ENCODE measurements around the gene TBXAS1.

TBXAS1 gene

DNA sequence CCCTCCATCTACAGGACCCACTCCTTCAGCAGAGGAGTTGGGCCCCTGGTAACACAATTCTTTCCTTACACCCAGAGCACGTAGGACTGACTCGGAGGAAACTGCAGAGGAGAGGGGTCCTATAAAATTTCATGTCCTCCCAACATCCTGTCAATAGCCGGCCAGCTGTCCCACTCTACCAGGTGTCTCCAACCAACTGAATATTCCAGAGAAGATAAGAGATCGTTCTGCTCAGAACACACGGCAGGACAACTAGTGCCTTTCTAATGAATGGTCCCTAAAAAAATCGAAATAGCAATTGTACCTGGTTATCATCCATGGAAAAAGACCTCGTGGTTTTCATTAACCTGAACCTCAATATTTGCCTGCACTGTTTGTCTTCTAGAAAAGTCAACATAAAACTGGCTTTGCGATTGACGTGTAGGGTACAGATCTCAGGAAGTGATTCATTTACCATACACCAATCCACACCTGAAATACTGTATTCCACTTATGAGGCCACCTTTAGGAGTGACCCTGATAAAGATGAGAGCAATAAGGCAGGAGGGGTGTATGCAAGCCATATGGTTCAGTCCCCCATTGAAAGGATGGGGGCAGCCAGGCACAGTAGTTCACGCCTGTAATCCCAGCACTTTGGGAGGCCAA, 121.9 kb downstream of the TBXAS1 start:
- DNase-seq: no peak

DNA sequence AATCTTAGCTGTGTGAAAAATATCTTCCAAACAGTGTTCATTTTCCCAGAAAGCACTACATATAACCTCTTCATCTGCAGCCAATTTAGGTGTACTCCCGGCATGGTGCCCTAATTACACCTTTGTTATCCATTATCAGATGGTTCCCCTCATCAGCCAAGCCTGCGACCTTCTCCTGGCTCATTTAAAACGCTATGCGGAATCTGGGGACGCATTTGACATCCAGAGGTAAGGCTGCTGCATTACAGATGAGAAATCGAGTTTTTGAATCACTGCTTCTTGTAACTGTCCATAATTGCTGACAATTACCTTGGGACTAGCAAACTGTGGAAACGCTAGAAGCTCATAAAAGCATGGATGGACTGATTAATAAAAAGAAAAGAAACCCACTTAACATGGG, 124.2 kb downstream of the TBXAS1 start:
- DNase-seq: no peak

DNA sequence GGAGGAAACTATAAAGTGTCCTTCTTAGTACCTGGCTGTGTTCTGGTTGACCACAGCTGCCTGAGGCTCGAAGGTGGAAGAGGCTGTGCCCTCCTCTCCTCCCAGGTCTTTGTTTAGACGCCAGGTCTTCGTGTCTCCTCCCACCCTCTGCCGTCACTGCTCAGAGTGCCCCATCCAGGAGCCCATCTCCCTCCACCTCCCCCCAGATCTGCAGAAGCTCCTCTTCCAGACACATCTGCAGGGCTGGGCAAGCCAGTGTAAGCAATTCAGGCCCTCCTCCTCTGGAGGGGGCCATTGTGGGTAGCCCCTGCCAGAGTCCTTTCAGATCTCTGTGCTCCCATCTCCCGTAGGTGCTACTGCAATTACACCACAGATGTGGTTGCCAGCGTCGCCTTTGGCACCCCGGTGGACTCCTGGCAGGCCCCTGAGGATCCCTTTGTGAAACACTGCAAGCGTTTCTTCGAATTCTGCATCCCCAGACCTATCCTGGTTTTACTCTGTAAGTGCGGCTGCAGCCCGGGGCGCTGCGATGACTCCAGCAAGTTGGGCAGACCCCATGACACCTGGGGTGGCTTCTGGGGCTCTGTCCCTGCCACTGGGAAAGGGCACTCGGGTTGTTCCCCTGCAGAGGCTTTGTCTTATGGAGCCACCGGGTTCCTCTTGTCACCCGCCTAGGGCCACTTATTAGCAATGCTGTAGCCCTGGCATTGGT, 126.2 kb downstream of the TBXAS1 start:
- DNase-seq: no peak

DNA sequence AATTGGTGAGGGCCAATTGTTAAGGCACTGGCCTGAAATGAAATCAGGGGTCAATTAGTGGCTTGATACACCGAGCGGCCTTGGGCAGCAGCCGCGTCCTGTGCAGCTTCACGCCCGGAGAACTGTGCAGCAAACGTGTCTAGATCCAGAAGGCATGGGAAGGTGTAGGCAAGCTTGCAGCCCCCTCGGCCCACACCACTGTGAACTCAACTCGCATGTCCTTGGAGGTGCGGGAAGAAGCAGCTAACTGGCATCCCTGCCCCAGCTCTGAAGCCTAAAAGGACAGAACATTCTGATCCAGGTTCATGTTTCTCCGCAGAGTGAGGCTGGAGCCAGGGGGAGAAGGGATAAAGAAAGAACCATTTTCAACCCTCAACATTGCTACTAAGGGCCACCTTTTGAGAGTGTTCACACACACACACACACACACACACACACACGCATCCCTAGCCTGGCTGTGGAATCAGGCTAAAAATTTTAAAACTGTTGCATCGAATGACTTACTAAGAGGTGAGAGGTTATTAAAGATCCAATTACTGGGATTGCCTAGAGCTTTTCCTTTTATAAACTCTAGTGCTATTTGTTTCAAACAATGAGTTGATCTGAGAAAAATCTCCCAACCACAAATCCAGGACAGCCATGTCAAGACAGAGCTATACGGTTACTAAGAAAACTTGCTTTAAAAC, 129.7 kb downstream of the TBXAS1 start:
- DNase-seq: no peak

DNA sequence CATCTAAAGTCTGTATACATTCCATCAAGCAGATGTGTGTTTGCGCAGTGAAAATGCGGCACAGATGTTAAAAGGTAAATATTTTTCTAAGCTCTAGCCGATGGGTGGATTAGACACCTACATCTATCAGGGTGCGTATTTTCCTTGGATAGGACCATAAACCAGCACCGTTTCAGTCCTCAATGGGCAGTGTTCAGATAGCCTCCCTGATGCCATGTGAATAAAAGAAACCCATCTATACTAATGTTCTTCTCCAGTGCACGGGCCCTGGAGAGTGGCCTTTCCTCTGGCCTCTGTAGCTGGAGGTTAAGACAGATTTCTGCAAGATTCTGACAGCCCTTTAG, 130.2 kb downstream of the TBXAS1 start:
- no peak for DNase-seq

DNA sequence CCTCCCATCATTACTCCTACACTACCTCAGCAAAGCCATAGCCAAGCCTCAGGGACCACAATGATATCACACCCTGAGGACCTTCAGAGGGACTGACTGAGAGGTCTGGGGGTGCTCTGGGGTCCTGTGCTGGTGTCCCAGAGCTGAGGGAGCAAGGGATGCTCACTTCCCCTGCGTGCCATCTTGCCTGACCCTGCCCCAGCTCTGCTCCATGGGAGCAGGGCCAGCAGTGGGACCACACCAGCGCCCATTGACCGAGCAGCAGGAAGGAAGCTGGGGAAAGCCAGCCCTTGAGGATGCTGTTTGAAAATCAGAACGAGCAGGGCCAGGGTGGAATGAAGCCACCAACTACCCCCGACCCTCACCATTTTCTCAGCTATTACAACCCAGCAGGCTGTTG, 130.7 kb downstream of the TBXAS1 start:
- DNase-seq: no peak

DNA sequence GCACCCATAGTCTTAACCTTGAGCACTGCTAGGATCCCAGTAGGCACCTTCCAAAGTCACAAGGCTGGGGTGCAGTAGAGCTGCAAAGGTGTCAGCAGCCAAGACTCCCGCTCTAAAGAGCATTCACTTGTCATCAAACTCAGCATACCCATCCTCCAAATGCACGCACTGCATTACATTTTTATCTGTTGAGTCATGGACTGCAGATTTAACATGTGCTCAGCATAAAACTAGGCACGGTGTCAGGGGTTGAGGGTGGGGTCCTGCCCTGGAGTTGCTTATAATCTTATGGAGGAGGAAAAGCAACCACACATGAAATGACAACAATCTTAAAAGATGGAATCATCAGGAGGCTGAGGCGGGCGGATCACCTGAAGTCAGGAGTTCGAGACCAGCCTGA, 131.1 kb downstream of the TBXAS1 start:
- no peak for DNase-seq

DNA sequence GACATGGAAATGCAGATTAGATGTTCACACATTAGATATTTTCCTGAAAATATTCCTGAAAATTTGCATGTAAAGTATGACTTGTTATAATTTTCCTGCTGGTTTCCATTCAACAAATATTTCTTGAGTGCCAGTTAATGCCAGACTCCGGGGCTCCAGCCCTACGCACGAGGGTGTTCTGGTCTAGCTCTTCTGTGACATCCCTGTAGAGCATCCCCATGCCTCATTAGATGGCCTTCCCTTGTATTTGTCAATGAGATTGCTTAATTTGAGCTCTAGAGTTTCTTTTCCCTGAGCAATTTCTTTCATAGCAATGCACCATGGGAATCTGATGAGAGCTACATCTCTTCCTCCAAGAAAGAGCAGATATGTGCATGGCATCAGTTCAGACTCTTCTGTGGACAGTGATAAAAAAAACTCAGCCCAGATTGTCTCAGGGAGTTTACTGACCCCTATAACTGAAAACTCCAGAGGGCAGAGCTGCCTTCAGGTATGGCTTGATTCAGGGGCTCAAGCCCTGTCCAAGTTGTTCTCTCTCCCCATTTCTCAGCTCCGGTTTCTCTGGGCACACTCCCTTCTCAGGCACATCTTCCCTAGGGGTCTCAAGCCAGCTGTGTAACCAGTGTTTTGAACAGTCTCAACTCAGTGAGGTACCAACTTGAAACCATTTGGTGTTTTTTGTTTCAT, 137.0 kb downstream of the TBXAS1 start:
- DNase-seq: no peak

DNA sequence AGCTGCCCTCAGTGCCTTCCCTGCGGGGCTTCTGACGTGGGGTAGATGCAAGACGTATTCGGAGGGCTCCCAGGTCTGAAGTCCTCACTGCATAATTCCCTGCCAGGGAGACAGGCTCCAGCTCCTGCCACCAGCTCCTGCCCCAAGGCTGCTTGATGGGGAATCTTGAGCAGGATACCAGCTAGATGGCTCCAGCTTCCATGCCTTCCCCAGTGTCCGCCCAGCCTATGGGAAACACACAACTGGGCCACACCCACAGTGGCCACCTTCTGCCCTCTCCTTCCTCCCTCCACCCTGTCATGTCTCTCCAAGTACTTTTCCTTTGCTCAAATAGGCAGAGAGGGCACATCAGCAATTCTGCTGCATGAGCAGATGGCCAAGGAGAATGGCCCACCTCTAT, 137.9 kb downstream of the TBXAS1 start:
- no peak for DNase-seq

DNA sequence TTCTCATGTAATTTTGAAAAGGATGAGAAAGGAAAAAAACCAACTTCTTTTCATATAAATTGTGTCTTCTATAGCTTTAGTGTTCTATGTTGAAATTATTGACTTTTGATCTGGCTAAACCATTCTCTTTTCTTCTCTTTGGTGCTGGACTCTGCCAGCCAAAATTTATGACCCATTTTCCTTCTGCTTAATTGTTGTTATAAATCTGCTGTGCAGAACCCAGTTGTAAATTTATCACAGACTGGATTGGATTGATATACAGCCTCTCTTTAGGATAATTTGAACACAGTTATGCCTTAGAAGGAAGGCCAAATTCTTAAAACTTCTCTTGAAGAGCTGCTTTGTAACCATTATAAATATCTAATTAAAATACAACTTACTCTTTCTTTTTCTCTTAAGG, 139.9 kb downstream of the TBXAS1 start:
- DNase-seq: no peak

DNA sequence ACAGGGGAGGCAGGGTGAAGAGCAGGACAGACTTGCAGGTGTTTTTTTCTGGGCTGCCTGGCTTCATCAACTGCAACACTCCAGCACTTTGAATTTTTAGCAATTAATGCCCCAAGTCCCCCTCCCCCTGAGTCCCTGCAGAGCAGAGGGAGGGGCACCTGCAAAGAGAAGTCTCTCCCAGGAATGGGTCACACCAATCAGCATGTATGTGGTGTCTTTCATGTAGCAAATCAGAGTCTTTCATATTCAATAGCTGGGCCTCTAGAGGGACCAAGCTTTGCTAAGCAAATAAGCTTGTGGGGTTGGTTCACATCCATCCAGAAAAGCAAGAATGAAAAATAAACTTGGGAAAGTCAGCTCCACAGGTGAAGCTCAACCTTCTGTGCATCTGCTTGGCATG, 143.0 kb downstream of the TBXAS1 start:
- DNase-seq: peak; percentile 30

DNA sequence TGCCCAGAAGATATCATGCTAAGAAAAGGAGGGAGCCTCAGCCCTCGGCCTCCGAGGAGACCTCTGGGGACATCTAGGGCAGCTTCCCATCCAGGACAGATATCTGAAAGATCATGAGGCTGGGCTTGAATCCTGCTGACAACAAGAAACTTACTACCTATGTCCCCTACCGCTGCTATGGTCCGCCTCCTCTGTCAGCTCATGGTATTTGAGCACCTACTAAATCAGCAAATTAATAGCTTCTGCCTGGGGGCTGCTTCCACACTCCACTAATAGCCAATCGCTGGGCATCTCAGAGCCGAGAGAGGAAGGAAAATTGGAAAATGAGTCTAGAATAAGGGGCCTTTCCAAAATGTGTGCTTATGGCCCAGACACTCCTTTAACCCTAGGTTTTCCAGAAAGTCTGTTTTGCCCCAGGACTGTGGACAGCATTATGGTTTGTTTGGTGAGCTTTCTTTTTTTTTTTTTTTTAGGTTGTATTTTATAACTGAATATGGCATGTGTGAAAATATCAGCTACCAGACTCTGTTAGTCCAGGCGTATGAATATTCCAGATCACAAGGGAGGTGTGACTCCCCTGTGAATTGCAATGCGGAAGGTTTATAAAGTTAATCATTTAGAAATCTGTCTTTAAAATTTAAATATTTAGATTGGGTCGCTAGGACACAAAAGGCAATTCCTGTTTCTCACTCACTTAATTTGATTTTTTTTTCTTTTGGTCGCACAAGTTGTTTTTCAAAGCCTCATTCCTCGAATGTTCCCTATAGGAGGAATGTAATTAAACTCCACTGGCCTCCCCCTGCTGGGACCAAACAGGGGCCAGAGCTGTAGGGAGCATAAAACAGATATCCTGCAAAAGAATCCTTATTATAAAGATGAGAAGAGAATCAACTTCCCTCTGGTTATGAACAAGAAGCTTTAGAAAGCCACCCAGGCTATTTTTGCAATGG, 144.3 kb downstream of the TBXAS1 start:
- no peak for DNase-seq

DNA sequence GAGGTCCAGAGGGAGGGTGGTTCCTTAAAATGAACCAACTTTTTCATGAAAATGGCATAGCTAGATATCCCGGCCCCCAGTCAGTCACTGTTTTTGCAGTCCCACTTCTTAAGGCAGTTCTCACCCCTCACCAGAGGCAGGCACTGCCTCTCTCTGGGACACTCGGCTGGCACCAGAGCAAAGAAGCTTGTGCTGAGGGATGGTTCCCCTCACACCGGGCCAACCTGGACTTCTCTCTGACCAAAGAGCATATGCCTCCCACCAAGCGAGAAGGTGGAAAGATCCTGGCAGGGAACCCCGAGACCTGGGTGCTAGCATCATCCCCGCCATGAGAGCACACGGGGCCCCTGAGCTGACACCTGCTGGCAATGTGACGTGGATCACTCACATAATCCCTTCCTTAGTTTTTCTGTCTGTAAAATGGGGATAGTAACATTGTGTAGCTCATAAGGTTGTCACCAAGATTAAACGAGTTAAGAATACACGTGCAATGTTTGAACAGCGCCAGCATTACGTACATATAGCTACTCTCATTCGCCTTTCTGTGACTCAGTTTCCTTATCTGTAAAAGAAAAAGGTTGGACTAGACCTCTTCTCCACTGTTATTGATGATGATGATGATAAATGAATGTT, 145.2 kb downstream of the TBXAS1 start:
- DNase-seq: no peak

DNA sequence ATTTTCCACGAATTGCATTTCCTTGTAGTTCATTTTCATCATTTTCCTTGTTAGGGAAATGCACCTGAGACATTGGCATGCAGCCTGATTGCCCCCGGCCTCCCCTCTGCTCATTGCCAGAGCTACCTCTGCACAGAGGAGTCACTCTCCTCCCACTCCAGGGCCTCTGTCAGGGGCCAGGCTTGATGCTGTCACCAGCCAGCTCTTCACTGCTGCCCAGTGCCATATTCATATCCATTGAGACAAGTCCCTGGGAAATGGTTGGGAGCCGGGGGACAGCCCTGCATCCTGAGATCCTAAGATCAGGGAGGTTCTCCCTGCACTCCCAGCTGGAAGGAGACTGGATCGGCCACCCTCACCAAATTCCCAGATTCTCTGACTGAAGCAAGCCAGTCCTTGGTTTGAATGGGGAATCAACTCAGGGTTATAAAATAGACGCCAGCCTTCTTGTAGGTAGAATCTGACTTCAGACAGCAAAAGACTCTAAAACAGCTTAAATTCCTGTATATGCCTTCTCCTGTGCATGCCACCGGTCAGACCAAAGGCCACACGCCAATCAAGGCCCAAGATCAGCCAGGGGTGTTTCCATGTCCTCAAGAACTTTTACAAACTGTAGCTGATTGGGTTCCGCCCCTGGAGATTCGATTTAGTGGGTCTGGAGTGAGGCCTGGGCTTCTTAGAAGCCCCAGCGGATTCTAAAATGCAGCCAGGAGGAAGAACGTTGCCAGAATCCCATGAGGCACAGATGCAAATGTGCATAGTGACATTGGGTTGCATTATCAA, 147.2 kb downstream of the TBXAS1 start:
- DNase-seq: no peak

DNA sequence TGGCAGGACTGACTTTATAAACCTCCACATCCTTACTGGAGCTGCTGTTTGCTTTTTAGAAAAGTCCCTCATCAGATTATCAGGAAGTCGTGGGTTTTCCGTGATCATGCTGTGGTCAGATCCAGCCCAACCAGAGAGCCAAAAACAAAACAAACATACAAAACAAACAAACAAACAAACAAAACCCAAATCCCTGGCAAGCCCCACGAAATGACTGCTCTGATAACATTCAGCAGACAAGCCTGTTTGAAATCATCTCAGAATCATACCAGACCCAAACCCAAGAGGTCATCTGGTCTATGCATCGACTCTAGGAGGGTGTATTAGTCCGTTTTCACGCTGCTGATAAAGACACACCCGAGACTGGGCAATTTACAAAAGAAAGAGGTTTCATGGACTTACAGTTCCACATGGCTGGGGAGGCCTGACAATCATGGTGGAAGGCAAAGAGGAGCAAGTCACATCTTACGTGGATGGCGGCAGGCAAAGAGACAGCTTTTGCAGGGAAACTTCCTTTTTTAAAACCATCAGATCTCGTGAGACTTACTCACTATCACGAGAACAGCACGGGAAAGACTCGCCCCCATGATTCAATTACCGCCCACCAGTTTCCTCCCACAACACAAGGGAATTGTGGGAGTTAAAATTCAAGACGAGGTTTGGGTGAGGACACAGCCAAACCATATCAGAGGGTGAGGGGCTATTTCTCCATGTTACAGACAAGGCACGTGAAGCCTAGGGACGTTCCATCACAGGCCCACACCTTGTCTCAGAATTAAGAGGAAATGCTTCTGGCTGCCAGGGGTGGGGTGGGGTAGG, 148.0 kb downstream of the TBXAS1 start:
- no peak for DNase-seq

DNA sequence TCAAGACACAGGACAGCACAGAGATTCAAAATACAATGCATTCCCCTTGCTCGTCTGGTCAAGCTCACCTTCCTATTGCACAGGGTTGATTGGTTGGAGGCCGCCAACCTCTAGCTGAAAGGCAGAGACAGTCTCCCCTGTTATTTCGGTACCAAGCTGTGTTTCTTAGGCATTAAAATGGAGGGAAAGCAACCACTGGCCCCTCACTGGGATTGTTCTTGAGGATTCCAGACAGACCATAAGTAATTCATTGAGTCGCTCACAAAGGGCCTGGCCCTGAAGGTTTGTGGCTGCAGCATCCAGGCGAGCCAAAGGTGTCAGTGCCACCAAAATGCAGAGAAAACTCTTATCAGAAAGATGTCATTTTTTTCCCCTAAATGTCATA, 152.4 kb downstream of the TBXAS1 start:
- no peak for DNase-seq

DNA sequence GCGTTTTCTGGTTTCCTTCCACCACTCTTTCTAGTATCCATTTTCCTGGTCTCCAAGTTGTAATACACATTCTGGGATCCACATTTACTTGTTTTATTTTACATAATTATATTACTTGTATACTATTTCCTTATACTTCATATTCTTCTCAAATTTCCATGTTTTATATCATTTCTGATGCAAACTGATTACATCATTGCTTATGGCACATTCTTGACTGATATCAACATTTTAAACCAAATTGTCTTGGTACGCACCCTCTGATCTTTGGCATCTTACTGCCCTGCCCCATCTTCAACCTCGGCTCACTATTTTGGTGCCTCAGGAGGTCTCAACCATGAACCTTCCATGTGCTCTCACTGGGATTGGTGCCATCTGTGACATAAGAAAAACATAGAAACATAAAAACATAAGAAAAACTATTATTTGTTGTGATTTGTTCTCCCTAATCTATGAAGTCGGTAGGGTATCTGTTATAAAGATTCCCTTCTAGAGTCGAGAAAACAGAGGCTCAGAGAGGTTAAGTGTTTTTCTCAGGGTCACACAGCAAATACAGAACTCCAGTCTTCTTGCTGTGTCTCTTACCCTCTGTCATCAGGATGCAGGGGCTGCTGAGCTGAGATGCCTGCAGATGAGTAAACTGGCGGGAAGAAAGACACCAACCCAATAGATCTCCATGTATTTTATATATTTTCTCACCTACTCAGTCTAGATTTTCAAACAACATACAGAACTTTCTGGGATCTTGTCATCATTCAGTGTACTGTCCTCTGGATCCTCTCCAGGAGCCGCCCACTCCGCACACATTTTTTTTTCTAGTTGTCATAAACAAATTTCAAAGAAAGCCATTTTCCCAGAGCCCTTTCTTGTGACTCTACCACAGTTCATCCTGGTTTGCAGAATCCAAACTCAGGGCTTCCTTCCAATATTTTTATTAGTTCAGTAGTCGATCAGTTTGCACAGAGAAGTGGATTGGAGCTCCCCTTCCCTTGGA, 154.2 kb downstream of the TBXAS1 start:
- DNase-seq: no peak

DNA sequence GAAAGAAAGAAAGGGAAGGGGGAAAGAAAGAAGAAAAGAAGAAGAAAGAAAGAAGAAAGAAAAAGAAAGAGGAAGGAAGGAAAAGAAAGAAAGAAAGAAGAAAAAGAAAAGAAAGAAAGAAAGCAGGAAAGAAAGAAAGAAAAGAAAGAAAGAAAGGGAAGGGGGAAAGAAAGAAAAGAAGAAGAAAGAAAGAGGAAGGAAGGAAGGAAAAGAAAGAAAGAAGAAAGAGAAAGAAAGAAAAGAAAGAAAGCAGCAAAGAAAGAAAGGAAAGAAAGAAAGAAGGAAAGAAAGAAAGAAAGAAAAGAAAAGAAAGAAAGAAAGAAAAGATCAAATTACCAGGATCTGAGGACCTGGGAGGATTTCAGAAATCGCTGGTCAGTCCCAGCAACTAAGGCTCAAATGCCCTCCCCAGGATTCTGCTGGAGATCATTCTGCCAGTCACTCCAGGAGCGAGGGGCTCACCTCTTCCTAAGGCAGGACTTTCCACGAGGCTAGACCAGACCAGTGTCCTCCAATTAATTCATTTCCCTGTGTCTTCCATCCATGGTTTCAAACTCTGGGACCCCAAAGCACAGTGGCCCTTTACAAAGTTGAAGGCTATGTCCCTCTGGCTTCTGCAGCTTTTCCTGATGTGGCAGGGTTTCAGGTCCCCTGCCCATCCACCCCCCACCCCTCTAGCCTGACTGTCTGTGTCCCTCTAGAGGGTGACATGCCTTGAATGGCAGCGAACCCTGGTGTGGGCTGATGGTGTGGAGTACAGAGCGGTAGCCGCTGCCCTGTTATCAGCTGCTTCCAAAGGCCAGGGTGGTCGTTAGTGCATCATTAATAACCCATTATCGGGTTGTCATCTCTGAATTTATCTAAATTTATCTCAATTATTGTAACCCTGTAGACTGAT, 155.8 kb downstream of the TBXAS1 start:
- no peak for DNase-seq

Data from DMS79 (cell line).